Transverse colon (tissue), 3 donors: ENCODE data around the gene KBTBD7.

Experiments used
- CTCF ChIP-seq, 5 experiments: fragments of 200-600 bp in 3 of 5; fragments of 450-650 bp in 2 of 5; sonication (generic) in 3 of 5; IDR thresholded peaks; 1 replicate in 2 of 5; 2 replicates in 3 of 5; pipeline ENCODE4 v1.5.1; 2016 to 2017; ENCODE audit warnings: antibody characterized with exemption in 5 of 5, inconsistent platforms in 3 of 5, mild to moderate bottlenecking in 2 of 5, moderate library complexity in 1 of 5
- POLR2A ChIP-seq: fragments of 450-650 bp; IDR thresholded peaks from one replicate; pipeline ENCODE4 v1.6.1; 2016; ENCODE audit warnings: antibody characterized with exemption, mild to moderate bottlenecking, moderate library complexity

- TF ChIP-seq POLR2A (no peak), CTCF (IDR thresholded peaks at IDR 0.05) (no peak)
Measured at GRCh38 chr13:41150058-41150457, 44.3 kb downstream of the KBTBD7 start.
